GM11168 (cell line): ENCODE data around the gene SERINC5.
"Not testable (repeated sequence)": the region's sequence is repeated elsewhere in the genome, so short reads cannot be mapped to it uniquely, and the experiment has no call there.

Source experiments
- in situ Hi-C: fragments of 300-500 bp; cut with MboI; formaldehyde crosslinking; loops from one replicate; pipeline ENCODE4 v1.12.0; 2022; ENCODE audit warnings: low sequenced_read_pairs; ENCODE audit not compliant: unreplicated experiment

The SERINC5 gene

GRCh38 chr5:80147119-80147815, 108.6 kb downstream of the SERINC5 start:
- in situ Hi-C loops = no loop called here

DNA sequence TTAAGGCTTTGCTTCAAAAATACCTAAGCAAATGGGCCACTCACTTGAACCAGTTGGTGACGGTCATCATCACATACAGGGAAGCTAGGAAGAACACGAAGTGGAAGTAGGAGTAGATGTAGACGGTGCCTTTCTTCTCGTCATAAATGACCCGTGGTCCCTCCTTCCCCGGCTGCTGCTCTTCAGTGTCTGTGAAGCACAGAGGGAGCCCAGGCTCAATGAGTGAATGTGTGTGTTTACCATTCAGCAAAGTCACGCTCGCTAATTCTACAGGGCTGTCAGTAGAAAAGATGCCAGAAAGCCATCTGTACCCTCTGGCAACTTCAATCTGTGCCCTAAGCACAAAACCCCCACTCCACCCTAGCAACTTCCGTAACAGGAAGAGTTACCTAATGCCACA, 109.8 kb downstream of the SERINC5 start:
- in situ Hi-C loops = no loop called here

DNA sequence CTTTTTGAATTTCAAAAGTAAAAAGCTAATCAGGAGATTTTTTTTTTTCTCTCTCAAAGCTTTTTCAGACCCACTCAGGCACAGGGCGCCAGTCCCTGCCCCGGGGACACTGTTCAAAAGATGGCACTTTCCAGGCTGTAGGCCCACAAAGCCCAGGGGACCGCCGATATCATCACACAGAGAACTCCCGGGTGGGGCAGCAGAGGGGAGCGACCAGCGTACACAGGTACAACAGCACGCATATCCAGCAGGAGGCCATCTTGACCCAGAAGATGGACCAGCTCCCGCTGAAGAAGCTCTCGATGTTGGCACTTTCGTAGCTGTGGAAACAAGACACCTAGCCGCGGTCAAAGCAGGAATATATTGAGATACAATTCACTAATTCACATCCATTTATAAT, 112.4 kb downstream of the SERINC5 start:
- in situ Hi-C loops = no loop called here

DNA sequence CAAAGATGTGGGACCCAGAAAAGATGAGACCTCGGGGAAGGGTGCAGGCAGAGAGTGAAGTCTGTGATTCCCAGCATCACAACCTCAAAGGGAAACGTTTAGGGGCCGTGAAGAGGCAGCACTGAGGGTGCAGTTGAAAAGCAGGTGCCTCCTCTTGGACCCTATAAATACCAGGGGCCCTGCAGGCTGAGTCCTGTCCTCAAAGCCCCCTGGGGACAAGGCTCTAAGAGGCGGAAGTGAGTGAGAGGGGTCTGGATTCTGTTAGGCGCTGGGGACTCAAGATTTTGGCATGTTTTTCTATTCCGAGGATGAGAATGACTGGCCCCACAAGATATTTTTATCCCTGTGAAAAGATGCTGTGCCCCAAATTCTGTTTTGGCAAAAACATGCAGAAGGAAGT, 112.9 kb downstream of the SERINC5 start:
- in situ Hi-C loops = no loop called here

GRCh38 chr5:80141681-80142080, 114.2 kb downstream of the SERINC5 start:
- in situ Hi-C loops = no loop called here

DNA sequence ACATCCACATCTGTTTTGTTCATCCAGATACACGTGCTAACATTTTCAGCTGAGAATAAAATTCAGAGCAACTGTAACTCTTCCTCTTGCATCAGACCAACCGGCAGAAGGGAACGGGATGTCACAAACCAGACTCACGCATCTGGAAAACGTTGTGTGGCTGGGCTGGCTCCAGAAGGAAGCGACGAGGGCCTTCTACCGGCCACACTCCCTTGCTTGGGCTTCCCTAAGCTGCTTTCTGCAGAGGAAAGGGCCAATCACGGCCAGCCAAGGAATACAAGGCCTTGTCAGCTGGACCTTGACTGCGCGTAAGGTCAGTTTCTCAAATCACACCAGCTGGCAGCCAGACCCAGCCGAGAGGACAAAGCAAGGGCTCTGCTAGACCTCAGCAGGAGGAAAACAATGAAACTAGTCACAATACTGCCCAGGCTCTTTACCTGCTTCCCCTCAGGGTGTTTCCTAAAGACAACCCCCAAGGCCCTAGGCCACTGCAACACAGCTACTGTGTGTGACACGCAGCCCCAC, 114.6 kb downstream of the SERINC5 start:
- in situ Hi-C loops = no loop called here

- in situ Hi-C loops = no loop called here
These were observed 115.4 kb downstream of the SERINC5 start for GRCh38 chr5:80140496-80140895.

GRCh38 chr5:80139466-80139972, 116.3 kb downstream of the SERINC5 start:
- in situ Hi-C loops = no loop called here

- in situ Hi-C loops = no loop called here
These were observed 117.4 kb downstream of the SERINC5 start for GRCh38 chr5:80138486-80138885.

- in situ Hi-C loops = not testable (repeated sequence)
These were observed 119.0 kb downstream of the SERINC5 start for GRCh38 chr5:80136798-80137197.

GRCh38 chr5:80134876-80135275, 121.0 kb downstream of the SERINC5 start:
- in situ Hi-C loops = no loop called here

- in situ Hi-C loops = no loop called here
These were observed 126.7 kb downstream of the SERINC5 start for GRCh38 chr5:80129146-80129545.

DNA sequence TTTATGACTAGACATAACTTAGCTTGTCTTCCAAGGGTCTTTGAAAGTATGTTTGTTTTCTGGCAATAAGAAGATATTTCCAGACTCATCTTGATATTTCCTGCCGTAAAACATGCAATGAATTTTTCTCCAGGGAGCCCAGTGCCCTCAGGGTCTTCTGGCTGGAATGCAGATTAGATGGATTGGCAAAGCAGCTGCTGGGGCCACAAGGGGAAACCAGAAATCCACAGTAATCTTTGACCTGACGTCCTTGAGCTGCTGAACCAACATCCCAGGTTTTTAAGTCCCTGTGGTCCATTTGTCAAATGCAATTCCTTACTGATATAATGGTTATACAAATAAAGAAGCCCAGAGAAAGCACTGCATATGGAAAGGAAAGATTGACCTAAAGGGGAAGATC, 127.7 kb downstream of the SERINC5 start:
- in situ Hi-C loops = no loop called here

DNA sequence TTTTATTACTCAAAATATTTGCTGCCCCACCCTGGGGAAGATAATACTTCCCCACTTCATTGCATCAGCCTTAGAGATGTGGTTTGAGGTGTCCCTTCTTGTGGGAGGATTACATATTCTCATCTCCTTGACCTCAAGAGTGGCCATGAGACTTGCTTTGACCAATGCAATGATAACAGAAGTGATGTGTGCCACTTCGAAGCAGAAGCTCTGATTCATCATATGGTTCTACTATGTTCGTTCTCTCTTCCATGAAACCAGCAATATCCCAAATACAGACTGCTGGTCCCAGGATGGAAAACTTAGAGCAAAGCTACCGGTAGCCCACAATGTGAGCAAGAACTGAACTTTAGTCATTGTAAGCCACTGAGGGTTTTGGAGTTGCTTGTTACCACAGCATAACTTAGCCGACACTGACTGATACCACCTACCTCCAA, 128.7 kb downstream of the SERINC5 start:
- in situ Hi-C loops = no loop called here

GRCh38 chr5:80125962-80126480, 129.8 kb downstream of the SERINC5 start:
- in situ Hi-C loops = no loop called here

- in situ Hi-C loops = no loop called here
These were observed 130.6 kb downstream of the SERINC5 start for GRCh38 chr5:80125022-80125961.

DNA sequence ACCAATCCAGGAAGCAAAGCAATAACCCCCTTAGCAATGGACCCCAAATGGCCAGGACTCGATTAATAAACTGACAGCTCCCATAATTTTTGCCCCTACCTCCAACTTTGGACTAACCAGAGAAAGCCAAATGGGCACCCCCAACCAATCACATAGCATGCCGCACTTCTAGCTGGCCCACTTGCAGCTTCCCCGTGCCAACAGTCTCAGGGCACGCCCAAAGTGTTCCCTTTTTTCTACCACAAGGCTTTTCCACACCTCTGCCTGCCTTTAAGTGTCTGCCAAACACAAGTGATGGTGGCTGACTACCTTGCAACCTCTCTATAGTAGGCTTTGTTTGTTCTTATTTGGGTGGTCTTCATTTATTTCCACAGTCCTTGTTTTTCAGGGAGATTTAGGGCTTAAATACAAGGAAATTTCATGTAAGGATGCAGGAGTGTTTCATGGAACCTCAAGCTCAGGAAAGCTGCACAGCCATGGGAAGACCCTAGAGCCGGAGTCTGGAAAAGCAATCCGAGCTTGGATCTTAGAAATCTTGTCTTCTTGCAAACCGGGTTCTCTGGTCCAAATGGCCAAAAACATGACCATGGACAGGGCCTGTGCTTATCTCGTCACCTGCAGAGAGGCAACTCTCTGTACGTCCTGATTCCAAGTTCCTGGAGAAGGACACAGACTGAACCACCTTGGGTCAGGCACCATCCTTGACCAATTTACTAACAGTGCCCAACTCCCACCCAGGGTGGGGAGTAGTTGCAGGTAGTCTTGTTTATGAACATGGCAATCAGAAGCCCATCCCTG, 131.5 kb downstream of the SERINC5 start:
- in situ Hi-C loops = no loop called here

DNA sequence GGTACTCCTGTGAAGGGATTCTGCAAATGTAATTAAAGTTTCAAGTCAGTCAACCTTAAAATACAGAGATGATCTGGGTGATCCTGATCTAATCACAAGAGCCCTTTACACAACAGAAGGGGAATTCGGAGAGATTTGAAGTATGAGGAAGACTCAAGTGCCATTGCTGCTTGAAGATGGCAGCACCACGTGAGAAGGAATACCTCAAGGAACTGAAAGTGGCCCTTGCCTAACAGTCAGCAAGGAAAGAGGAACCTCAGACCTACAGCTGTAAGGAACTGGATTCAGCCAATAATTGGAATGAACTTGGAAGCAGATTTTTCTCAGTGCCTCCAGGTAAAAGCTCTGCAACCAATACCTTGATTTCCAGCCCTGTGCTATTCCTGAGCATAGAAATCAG, 133.3 kb downstream of the SERINC5 start:
- in situ Hi-C loops = no loop called here

- in situ Hi-C loops = no loop called here
These were observed 136.5 kb downstream of the SERINC5 start for GRCh38 chr5:80119372-80119771.

- in situ Hi-C loops = no loop called here
These were observed 138.4 kb downstream of the SERINC5 start for GRCh38 chr5:80117446-80117845.
